Left ventricle myocardium inferior (tissue), 1 donor: Measurements from ENCODE around the gene EIPR1. TPM values are rescaled to one million over a fixed set of nuclear protein-coding genes. Genes with fewer than 3 reads are reported as not detected.
"Not testable (repeated sequence)": the region's sequence is repeated elsewhere in the genome, so short reads cannot be mapped to it uniquely, and the experiment has no call there.

Source experiments
- DNase-seq: peaks from one replicate; pipeline ENCODE4 v3.0.0-alpha.2; 2020
- H3K27ac ChIP-seq: fragments of 200-600 bp; replicated peaks from 2 replicates; pipeline ENCODE4 v1.8.0; 2021
- H3K27me3 ChIP-seq: fragments of 200-600 bp; 2 replicates; pipeline ENCODE4 v1.8.0; 2021; ENCODE audit warnings: low read depth
- H3K36me3 ChIP-seq: fragments of 200-600 bp; 2 replicates; pipeline ENCODE4 v1.8.0; 2021
- H3K4me1 ChIP-seq: fragments of 200-600 bp; 2 replicates; pipeline ENCODE4 v1.8.0; 2021
- H3K4me3 ChIP-seq: fragments of 200-600 bp; 2 replicates; pipeline ENCODE4 v1.8.0; 2021; ENCODE audit warnings: mild to moderate bottlenecking, moderate library complexity
- H3K9me3 ChIP-seq: fragments of 200-600 bp; replicated peaks from 2 replicates; pipeline ENCODE4 v1.8.0; 2021
- intact Hi-C: fragments of 100-400 bp; cut with micrococcal nuclease; formaldehyde crosslinking; loops from one replicate; pipeline ENCODE4 v1.11.0; 2022
- total RNA-seq: library from RNA; stranded (reverse); fragmentation: NEBNext Ultra II Directional; extraction: Animal tissue kit (Norgen Biotek cat#: 25700); gene quantifications from one replicate; pipeline ENCODE4 v1.2.1, GENCODE V29; 2021
- TF ChIP-seq, protein P1 (sequence below): fragments of 200-600 bp; IDR thresholded peaks from 2 replicates; pipeline ENCODE4 v1.8.0; 2021; ENCODE audit warnings: antibody characterized with exemption, mild to moderate bottlenecking, borderline replicate concordance
- donor health status: DM: no; HTN: yes; CAD: no; lungs with severe emphysema.

The EIPR1 gene
- total RNA-seq, 1 donor from 2014 or later: 12.2 TPM

DNA sequence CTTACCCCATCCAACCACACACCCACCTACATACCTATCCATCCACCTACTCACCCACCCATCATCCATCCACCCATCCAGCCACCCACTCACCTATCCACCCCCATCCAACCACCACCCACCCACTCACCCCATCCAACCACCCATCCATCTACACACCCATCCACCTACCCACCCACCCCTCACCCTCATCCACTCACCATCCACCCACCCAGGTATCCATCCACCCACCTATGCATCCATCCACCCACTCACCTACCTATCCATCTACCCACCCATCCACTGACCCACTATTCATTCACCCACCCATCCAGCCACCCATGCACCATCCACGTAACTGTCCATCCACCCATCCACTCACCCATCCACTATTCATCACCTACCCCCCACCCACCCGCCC is 194.8 kb downstream of the EIPR1 start:
- H3K4me3 ChIP-seq: no peak overlapping the region
- H3K4me1 ChIP-seq: no peaks in the 10 kb centered on the region
- TF ChIP-seq, protein P1, sequence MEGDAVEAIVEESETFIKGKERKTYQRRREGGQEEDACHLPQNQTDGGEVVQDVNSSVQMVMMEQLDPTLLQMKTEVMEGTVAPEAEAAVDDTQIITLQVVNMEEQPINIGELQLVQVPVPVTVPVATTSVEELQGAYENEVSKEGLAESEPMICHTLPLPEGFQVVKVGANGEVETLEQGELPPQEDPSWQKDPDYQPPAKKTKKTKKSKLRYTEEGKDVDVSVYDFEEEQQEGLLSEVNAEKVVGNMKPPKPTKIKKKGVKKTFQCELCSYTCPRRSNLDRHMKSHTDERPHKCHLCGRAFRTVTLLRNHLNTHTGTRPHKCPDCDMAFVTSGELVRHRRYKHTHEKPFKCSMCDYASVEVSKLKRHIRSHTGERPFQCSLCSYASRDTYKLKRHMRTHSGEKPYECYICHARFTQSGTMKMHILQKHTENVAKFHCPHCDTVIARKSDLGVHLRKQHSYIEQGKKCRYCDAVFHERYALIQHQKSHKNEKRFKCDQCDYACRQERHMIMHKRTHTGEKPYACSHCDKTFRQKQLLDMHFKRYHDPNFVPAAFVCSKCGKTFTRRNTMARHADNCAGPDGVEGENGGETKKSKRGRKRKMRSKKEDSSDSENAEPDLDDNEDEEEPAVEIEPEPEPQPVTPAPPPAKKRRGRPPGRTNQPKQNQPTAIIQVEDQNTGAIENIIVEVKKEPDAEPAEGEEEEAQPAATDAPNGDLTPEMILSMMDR: no peak
- no peaks in the 10 kb centered on the region for H3K9me3 ChIP-seq
- H3K27ac ChIP-seq: no peak overlapping the region
- H3K36me3 ChIP-seq: no peaks in the 10 kb centered on the region
- intact Hi-C loops: no loop called here
- DNase-seq: no peak
- H3K27me3 ChIP-seq: no peaks in the 10 kb centered on the region

DNA sequence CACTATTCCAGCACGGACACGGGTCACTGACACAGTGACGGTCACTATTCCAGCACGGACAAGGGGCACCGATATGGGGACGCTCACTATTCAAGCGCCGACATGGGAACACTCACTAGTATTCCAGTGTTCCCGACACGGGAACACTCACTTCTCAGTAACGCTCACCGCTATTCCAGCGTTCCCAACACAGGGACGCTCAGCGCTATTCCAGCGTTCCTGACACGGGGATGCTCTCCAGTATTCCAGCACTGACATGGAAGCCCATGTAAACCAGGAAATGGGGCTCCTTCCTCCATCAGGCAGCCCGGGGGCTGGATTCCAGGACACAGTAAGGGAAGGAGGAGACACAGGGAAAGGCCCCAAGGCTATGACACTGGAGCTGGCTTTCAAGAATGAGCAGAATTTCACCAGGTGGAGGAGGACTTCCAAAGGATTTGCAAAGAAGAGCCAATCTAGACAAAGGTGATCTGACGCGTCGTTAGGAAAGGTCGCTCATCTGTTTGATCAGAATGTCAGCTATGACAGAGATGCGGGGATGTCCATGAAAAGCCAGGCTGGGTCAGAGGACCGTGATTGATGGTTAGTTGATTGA is 196.1 kb downstream of the EIPR1 start:
- DNase-seq: no peak
- TF ChIP-seq, protein P1: no peak
- Histone ChIP-seq H3K36me3 (no peaks in the 10 kb centered on the region), H3K4me3 (no peak overlapping the region), H3K9me3 (no peaks in the 10 kb centered on the region), H3K27ac (no peak overlapping the region), H3K4me1 (no peaks in the 10 kb centered on the region), H3K27me3 (no peaks in the 10 kb centered on the region)
- intact Hi-C loops: no loop called here

DNA sequence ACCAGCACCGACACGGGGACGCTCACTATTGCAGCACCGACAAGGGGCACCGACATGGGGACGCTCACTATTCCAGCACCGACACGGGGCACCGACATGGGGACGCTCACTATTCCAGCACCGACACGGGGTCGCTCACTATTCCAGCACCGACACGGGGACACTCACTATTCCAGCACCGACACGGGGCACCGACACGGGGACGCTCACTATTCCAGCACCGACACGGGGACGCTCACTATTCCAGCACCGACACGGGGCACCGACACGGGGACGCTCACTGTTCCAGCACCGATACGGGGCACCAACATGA is 196.8 kb downstream of the EIPR1 start:
- DNase-seq, H3K36me3 ChIP-seq, H3K9me3 ChIP-seq, H3K4me1 ChIP-seq, H3K27ac ChIP-seq, intact Hi-C loops, H3K4me3 ChIP-seq, H3K27me3 ChIP-seq: not testable (repeated sequence)

DNA sequence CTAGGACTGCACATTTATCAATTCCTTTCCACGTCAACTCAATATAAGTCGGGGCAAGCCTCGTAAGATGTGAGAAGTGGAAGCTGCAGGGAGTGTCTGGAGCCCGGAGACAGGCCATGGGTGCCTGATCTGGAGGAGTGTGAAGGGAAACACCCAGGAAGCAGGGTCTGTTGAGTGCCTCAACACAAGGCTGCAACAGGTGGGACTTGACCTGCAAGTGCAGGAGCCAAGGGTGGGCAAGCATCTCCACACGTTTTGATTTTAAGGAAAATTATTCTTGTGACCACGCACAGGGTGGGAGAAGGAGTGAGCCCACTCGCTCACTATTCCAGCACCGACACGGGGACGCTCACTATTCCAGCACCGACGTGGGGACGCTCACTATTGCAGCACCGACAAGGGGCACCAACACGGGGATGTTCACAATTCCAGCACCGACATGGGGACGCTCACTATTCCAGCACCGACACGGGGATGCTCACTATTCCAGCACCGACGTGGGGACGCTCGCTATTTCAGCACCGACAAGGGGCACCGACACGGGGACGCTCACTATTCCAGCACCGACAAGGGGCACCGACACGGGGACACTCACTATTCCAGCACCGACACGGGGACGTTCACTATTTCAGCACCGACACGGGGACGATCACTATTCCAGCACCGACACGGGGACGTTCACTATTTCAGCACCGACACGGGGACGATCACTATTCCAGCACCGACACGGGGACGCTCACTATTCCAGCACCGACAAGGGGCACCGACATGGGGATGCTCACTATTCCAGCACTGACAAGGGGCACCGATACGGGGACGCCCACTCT is 197.3 kb downstream of the EIPR1 start:
- intact Hi-C loops: no loop called here
- TF ChIP-seq, protein P1: no peak
- no peak overlapping the region for H3K4me3 ChIP-seq

DNA sequence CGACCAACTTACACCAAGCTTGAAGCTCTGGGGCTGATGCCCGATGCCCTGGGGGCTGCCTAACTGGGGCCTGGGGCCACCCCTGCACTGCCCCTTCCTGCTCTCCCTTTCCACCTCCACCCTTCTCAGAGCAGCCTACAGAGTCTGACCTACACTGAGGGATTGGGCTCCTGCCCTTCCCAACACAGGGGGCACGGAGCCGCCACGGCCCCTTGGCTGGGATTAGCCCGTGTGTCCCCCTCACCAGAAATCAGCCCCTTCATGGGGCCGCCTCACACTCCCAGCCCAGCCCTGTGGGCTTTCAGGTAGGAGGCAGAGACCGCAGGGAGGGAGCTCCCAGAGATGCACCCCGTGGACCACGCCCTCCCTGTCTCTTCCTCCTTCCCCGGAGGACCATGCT is 198.0 kb downstream of the EIPR1 start:
- Histone ChIP-seq H3K4me3 (no peak overlapping the region), H3K4me1 (no peaks in the 10 kb centered on the region), H3K9me3 (no peaks in the 10 kb centered on the region), H3K27me3 (no peaks in the 10 kb centered on the region), H3K36me3 (no peaks in the 10 kb centered on the region), H3K27ac (no peak overlapping the region)
- DNase-seq: no peak
- intact Hi-C loops: no loop called here
- TF ChIP-seq, protein P1: no peak

More for the DNA sequence above, 197.3 kb downstream of the EIPR1 start:
- no peaks in the 10 kb centered on the region for H3K9me3 ChIP-seq
- H3K27me3 ChIP-seq: no peaks in the 10 kb centered on the region
- H3K36me3 ChIP-seq: no peaks in the 10 kb centered on the region
- DNase-seq: no peak
- no peak overlapping the region for H3K27ac ChIP-seq
- no peaks in the 10 kb centered on the region for H3K4me1 ChIP-seq

DNA sequence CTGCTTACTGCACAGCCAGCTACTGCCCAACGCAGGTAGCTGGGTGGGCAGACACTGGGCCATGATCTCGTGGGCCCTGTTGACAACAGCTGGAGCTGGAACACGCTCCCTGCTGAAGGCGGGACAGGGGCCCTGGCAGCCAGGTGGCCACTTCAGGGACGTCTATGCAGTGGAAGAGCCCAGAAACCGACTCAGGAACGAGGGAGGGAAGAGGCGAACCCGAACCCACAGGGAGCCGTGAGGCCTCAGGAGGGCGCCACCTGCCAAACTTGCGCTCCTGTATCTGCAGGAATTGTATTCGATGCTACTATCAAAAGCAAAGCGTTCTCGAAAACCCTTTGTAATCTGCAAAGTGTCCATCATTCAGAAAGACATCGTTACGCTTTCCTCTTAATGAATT is 198.4 kb downstream of the EIPR1 start:
- TF ChIP-seq, protein P1: no peak
- Histone ChIP-seq H3K4me3 (no peak overlapping the region), H3K4me1 (no peaks in the 10 kb centered on the region), H3K36me3 (no peaks in the 10 kb centered on the region), H3K9me3 (no peaks in the 10 kb centered on the region), H3K27ac (no peak overlapping the region), H3K27me3 (no peaks in the 10 kb centered on the region)
- DNase-seq: no peak
- intact Hi-C loops: no loop called here
